Upper lobe of right lung (tissue), 1 donor: ENCODE results near the gene ATP10A. TPM values are rescaled to one million over a fixed set of nuclear protein-coding genes. Genes with fewer than 3 reads are reported as not detected.

Experiments
- ATAC-seq: fragments of 200-7000 bp; cut with Tn5 transposase; one replicate; pipeline ENCODE4 v1.9.1; 2020; ENCODE audit warnings: mild to moderate bottlenecking, moderate library complexity
- DNase-seq: peaks from one replicate; pipeline ENCODE4 v3.0.0-alpha.2; 2020
- H3K27ac ChIP-seq: fragments of 200-600 bp; one replicate; pipeline ENCODE4 v1.8.0; 2022
- H3K27me3 ChIP-seq: fragments of 200-600 bp; one replicate; pipeline ENCODE4 v1.8.0; 2022; ENCODE audit warnings: mild to moderate bottlenecking
- H3K36me3 ChIP-seq: fragments of 200-600 bp; one replicate; pipeline ENCODE4 v1.8.0; 2022
- H3K4me1 ChIP-seq: fragments of 200-600 bp; one replicate; pipeline ENCODE4 v1.8.0; 2022
- H3K4me3 ChIP-seq: fragments of 200-600 bp; one replicate; pipeline ENCODE4 v1.8.0; 2022; ENCODE audit warnings: mild to moderate bottlenecking
- H3K9me3 ChIP-seq: fragments of 200-600 bp; one replicate; pipeline ENCODE4 v1.8.0; 2022
- intact Hi-C: fragments of 100-400 bp; cut with DNase I; formaldehyde crosslinking; loops from one replicate; pipeline ENCODE4 v1.11.0; 2022
- total RNA-seq: library from RNA; stranded (reverse); fragmentation: NEBNext Ultra II Directional; extraction: Animal tissue kit (Norgen Biotek cat#: 25700); gene quantifications from one replicate; pipeline ENCODE4 v1.2.1, GENCODE V29; 2021
- TF ChIP-seq, protein P1 (sequence below): fragments of 200-600 bp; IDR thresholded peaks from one replicate; pipeline ENCODE4 v1.8.0; 2022; ENCODE audit warnings: antibody characterized with exemption
- donor health status: DM: no; HTN: yes; CAD: no; lungs with severe emphysema.

ATP10A gene
- total RNA-seq, 1 donor from 2014 or later, result 31.1 TPM

DNA sequence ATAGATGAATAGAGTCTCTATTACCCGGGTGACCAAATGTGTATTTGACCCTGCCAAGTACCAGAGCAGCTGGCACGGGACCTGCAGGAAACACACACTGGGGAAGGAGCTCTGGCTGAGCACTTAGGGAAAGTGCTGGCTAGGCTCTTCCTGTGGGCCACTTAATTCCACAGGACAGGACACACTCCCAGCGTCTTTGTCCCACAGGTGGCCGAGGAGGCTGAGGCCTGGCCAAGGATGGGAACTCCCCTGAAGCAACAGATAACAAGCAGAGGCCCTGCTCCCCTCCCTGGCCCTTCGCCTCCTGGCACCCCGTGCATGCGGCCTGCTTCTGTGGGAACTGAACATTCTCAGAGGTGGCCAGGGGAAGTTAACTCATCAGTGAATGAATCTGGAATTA is 180.8 kb downstream of the ATP10A start:
- no peak overlapping the region for H3K27ac ChIP-seq
- ATAC-seq, result peak; percentile 37

DNA sequence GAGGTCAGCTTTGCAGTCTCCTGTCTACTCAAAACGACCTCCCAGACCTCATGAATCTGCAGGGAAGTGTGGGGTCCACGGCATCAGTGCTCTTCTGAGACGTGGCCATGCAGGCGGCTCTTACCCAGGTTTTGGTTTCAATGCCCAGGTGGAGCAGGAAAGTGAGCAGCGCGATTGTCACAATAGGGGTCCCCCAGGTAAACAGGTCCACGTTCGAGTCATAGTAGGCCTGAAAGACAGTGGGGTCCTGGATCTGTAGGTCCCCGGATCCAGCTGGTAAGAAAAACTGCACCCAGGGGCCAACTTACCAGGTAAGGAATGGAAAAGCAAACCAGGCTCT is 182.5 kb downstream of the ATP10A start:
- Histone ChIP-seq H3K27ac (no peak overlapping the region), H3K4me1 (no peaks in the 10 kb centered on the region), H3K27me3 (no peaks in the 10 kb centered on the region), H3K36me3 (peaks cover 9% of the 10 kb centered on the region), H3K4me3 (no peak overlapping the region), H3K9me3 (no peaks in the 10 kb centered on the region)
- intact Hi-C loops, result no loop called here
- ATAC-seq (no peak), DNase-seq (no peak)
- TF ChIP-seq, protein P1, sequence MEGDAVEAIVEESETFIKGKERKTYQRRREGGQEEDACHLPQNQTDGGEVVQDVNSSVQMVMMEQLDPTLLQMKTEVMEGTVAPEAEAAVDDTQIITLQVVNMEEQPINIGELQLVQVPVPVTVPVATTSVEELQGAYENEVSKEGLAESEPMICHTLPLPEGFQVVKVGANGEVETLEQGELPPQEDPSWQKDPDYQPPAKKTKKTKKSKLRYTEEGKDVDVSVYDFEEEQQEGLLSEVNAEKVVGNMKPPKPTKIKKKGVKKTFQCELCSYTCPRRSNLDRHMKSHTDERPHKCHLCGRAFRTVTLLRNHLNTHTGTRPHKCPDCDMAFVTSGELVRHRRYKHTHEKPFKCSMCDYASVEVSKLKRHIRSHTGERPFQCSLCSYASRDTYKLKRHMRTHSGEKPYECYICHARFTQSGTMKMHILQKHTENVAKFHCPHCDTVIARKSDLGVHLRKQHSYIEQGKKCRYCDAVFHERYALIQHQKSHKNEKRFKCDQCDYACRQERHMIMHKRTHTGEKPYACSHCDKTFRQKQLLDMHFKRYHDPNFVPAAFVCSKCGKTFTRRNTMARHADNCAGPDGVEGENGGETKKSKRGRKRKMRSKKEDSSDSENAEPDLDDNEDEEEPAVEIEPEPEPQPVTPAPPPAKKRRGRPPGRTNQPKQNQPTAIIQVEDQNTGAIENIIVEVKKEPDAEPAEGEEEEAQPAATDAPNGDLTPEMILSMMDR, result no peak

More for the DNA sequence above, 180.8 kb downstream of the ATP10A start:
- TF ChIP-seq, protein P1, result no peak
- Histone ChIP-seq H3K4me3 (no peak overlapping the region), H3K4me1 (no peaks in the 10 kb centered on the region), H3K9me3 (no peaks in the 10 kb centered on the region), H3K36me3 (peaks cover 9% of the 10 kb centered on the region), H3K27me3 (no peaks in the 10 kb centered on the region)
- DNase-seq, result no peak
- intact Hi-C loops, result no loop called here

DNA sequence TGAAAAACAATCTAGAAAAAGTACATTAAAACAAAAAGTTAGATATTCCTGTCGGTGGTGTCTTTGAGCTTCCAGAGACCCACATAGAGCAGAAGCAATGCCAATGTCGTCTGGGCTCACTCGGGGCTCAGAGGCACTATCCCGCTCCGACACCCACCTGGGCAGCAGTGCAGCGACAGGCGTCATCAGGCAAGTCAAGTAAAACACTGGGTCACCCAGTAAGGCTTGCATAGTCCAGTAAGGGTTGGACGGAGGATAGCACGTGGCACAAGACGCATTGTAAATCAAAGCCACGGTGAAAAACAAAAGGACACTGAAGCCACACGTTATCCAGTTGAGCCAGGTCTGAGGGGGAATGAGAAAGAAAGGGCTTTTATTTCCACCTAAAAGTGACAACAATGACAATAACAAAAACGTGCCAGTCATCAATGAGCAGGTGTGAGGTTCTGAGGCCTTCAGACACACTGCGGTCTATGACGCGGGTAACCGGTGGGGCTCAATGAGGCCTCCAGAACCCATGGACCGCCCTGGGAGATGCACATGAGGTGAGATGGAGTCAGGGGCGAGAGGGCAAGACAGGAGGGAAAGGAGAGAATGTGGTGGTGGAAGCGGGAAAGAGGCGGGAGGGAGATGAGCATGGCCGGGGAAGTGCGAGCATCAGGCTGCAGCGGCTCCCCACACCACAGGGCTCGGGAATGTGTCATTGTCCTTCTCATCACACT is 183.0 kb downstream of the ATP10A start:
- no peaks in the 10 kb centered on the region for H3K4me1 ChIP-seq
- H3K27me3 ChIP-seq, result no peaks in the 10 kb centered on the region
- intact Hi-C loops, result no loop called here
- no peak for ATAC-seq
- TF ChIP-seq, protein P1, result no peak
- no peaks in the 10 kb centered on the region for H3K9me3 ChIP-seq
- H3K4me3 ChIP-seq, result no peak overlapping the region
- no peak for DNase-seq
- no peak overlapping the region for H3K27ac ChIP-seq
- peaks cover 9% of the 10 kb centered on the region for H3K36me3 ChIP-seq

DNA sequence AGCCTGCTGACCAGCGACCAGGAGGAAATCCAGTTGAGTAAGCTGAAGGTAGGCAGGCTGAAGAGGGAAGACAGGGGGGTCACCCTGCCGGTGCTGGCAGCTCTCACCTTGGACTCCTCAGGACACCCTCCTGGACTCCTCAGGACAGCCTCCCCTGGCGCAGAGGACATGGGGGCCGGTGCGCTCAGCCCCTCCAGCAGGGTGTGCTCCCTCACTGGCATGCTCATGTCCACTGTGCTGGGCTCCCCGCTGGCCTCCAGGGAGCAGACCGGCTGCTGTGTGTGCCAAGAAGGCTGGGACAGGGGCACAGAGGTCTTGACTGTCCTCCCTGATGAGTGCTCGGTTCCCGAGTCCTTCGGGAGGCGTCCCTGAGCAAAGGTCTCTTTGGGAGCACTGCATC is 183.6 kb downstream of the ATP10A start:
- no peak overlapping the region for H3K27ac ChIP-seq
- no peaks in the 10 kb centered on the region for H3K9me3 ChIP-seq
- ATAC-seq (peak; percentile 14), DNase-seq (peak; percentile 40)
- no peaks in the 10 kb centered on the region for H3K27me3 ChIP-seq
- H3K4me3 ChIP-seq, result no peak overlapping the region
- TF ChIP-seq, protein P1, result no peak
- H3K4me1 ChIP-seq, result no peaks in the 10 kb centered on the region
- H3K36me3 ChIP-seq, result peaks cover 9% of the 10 kb centered on the region
- intact Hi-C loops, result no loop called here

DNA sequence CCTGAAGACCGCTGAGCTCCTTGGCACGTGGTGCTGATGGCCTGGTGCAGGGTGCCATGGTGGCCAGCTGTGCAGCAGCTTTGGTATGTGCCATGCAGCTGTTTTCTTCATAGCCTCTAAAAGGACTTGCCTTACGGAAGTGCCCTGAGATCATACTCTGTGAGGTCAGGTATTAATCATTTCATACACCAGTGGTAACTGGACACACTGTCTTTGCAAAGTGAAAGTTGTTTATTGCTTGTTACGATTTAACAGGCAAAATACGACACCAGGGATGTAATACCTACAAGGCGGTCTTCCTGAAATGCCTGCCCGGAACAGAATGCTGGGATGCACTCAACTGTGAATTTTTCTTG is 184.6 kb downstream of the ATP10A start:
- H3K4me1 ChIP-seq, result no peaks in the 10 kb centered on the region
- no peak overlapping the region for H3K4me3 ChIP-seq
- no peak for DNase-seq
- H3K9me3 ChIP-seq, result no peaks in the 10 kb centered on the region
- intact Hi-C loops, result no loop called here
- no peak for ATAC-seq
- H3K27ac ChIP-seq, result no peak overlapping the region
- TF ChIP-seq, protein P1, result no peak
- H3K36me3 ChIP-seq, result peaks cover 9% of the 10 kb centered on the region
- no peaks in the 10 kb centered on the region for H3K27me3 ChIP-seq
